Activated CD8-positive, alpha-beta memory T cell treated with anti-CD3 and anti-CD28 coated beads for 4 hours (primary cell): ENCODE data around the gene STING1.
"Not testable (repeated sequence)": the region's sequence is repeated elsewhere in the genome, so short reads cannot be mapped to it uniquely, and the experiment has no call there.

ENCODE experiments used
- DNase-seq, 2 donors: peaks; one replicate each; pipeline ENCODE4 v3.0.0-alpha.2; 2020; ENCODE audit warnings: low read depth in 2 of 2

STING1 gene

DNA sequence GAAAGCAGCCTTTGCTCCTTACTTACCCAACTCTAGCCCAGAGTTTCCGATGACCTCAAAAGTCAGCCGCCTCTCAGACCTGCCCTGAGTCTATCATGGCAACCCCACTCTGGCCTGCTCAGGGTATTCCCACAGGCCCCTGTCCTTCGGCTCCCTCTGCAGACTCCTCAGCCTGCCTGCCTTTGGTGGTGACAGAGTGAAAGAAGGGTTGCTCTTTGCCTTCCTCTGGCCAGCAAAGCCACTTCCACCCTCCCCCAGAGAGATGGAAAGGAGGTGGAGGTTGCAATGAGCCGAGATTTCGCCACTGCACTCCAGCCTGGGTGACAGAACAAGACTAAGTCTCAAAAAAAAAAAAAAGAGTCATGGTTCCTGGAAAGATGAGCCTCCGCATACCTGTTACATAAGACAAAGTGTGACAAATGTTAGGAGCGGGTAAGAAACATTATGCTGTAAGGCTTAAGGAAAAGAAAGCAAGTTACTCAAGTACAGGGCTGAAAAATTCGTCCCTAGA, 14.1 kb downstream of the STING1 start:
- DNase-seq = no peak

DNA sequence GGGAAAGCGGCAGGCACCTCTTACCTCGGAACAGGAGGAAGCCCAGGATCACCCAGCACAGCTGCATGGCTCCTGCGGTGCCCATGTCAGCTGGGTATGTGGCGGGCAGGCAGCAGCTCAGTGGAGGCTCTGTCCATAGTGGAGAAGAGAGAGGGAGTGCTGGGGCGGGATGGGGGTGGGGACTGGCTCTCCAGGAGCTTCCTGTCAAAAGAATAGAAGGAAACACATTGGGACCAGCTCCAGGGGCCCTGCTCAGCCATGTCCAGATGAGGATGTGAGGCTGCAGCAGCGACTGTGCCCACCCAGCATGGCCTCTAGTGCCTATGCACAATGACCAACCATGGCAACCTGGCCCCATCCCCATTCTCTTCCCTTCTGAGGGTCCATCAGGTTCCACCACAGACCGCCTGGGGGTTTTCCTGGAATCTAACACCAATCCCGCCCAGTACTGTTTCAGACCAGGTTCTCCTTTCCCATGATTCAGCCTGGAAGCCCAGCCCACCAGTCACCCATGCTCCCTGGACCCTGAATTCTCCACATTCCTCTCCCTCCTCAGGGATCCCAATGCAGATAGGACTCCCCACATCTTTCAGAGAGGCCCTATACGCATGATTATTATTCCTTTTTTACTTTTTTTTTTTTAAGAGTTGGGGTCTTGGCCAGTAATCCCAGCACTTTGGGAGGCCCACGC, 19.8 kb downstream of the STING1 start, which contains the start of gene ECSCR:
Gene ECSCR (minus strand): TSS at position 158 of the 691 bp plus-strand sequence. CDS start 73 bp downstream, at position 85.
- no peak for DNase-seq

DNA sequence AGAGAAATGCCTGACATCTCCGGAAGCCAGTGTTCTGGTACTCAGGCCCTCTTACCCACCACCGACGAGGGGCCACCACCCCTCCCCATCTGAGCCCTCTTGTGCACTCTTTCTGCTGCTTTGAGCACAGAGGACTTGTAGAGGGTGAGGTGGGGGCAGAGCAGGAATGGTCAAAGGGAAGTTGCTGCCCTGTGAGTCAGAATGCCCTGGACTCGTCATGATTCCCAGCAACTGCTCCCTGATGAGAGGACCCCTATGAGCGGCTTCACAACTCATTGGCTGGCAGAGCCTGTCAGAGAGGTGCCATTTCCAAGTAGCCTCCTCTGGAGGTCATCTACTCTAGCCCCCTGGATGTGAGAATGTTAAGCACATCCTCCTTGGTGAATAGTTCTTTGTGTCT, 20.9 kb downstream of the STING1 start:
- no peak for DNase-seq

DNA sequence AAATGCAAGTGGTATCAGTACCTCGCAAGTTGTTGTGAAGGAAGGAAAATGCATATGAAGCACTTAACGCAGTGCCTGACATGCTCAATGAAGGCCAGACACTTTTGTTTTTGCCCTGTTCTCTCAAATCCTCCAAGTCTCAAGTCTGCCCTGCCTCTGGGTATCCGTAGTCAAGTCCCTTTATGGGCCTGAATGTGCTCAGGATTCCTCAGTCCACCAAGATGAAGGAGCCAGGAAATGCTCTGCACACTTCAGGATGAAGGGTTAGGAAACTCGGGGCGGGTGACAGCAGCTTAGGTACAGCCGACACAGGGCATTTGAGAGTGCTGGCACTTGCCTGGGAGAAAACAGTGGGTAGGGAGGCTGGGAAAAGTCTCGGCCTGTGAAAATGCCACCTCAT, 21.4 kb downstream of the STING1 start:
- no peak for DNase-seq

DNA sequence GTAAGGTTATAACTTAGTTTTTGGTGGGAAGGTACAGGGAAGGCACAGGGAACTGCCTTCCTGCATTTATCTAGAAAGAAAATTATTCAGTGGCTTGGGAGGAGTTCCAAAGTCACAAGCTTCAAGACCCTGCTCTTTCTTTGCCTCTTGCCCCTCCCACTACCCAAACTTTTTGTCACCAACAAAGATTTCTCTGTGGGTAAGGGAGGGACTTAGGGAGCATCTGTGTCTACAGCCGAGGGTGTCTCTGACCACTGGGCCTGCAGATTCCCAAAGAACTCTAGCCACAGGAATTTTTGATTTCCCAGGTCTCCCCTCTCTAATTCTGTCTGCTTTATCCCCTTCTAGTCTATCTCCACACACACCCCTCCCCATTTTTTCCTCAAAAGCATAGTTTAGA, 22.1 kb downstream of the STING1 start:
- DNase-seq = no peak

DNA sequence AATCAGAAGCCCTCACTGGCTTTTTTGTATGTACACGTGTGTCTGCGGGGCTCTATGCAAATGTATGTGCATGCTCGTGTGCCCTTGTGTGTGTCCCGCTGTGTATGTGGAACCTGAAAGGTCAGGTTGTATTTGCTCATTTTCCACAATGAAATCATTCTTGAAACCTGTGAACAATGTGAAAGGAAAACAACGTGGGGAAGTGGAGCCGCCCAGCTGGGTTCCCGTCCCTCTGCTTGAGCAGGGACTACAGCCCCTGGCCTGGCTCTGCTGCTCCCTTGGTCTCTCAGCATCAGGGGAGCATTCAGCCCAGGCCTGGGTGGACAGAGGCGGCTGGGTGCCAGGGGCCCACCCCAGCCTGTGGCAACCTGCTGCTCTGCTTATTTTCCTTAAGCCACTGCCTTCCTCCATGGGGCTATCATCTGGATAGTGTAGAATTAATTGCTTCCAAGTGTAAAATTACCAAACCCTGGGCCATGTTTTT, 23.1 kb downstream of the STING1 start:
- DNase-seq = no peak

DNA sequence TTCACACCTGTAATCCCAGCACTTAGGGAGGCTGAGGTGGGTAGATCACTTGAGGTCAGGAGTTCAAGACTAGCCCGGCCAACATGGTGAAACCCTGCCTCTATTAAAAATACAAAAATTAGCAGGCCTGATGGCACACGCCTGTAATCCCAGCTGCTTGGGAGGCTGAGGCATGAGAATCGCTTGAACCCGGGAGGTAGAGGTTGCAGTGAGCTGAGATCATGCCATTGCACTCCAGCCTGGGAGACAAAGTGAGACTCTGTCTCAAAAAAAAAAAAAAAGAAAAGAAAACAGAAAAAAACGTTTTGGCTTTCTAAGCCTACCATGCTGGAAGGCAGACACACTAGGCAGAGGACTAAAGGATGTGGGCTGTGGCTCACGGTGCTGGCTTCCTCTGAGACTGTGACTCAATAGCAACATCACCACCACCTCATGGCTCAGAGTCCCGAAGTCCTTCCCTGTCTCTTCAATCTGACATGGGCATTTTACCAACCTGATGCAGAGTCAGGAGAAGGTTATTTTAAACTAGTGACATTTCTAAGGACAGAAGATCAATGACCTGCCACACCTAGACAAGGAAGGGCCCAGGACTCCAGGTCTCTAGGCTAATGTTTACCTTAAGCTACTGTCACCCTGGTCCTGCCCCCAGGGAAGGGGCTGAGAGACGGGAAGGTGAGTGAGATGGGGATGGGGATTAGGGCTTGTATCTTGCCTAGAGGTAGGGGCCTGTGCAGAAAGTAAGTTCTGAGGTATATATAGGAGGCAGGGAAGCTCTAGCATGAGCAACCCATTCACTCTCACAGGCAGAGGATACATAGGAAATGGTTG, 23.8 kb downstream of the STING1 start:
- DNase-seq = peak; percentile 50 to 70

DNA sequence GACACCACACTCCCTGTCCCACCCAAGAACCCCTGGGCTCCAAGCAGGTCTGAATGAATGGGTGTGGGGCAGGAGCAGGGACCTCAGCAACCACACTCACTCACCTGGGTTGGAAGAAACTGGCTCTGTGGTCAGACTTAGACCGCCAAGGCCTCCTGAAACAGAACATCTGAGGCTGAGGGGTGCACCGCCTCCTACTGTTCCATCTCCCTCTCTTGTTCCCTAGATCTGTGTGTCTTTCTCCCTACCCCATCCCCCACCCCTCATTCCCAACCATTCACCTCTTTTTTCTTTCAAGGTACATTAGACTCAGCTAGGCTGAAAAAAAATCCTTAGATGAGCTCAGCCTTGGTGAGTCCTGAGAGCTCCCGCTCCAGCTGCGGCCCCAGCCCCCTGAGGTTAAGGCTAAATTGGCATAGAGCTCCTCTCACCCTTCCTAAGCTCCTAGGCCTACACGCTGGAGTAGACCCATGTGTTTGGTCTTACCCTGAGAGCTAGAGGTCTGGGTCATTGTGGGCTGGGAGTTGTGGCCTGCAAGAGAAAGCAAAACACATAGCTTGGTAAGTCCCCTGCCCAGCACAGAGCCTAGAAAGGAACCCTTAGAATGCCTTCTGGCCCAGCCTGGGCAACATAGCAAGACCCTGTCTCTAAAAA, 24.8 kb downstream of the STING1 start:
- DNase-seq = no peak

DNA sequence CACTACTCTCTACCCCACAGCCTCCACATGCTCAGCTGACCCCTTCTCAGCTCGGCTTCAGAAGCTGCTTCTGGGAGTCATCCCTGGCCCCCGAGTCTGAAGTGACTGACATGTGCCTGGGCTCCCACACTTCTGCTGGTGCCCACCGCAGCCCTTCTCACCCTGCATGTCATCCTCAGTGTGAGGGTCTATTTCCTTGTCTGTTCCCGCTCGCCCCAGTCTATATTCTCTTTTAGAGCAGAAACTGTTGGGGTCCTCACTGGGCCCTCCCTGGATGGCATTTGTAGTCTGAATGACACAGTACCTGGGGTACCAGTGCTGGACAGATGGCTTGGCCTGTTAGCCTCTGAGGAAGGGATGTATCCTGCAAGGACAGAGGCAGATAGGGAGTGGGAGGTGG, 25.3 kb downstream of the STING1 start:
- DNase-seq = no peak

DNA sequence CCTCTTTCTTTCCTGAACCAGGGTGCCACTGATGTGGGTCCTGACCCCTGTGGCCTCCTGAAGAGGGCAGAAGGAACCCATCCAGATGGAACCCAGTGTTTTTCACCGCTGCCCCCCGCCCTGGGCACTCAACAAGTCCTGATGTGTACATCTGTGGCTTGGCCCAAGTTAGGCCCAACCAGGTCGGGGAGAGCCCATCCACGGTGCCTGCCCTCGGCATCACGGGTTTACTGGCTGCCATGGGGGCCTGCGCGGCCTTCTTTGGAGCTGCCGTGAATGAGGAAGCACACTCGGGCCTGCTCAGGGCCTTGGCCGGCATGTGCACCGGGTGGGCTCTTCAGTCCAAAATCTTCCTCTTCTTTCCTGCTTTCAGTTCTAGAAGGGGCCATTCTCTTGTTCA, 25.8 kb downstream of the STING1 start:
- DNase-seq = no peak

DNA sequence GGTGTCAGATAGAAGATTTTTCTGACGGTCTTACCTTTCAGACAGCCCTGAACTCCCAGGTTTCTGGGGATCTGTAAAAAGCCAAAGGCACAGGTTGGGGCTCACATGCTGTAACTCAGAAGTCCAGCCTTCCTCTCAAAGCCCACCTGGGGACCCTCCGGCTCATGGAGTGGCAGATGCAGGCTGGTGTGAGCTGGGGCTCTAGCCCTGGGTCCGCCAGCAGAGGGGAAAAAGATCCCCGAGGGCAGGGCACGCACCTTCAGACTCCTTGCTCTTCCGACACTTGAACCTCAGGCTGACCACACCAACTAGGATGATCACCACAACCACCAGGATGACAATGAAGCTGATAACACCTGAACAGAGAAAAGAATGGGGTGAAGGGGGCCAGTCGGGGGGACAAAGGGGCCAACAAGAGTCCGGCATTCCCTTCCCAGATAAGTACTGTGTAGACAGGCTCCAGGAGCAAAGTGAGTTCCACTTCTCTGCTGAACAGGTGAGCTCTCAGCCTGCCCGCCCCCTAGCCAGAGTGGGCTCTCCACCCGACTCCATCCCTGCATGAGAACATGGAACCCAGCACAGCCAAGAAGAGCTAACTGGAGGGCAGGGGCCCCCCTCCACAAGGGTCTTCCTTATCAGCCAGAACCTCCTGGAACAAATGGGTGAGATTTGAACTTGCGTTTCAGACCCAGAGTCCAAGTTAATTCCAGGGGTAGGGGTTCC, 27.8 kb downstream of the STING1 start:
- DNase-seq = no peak

DNA sequence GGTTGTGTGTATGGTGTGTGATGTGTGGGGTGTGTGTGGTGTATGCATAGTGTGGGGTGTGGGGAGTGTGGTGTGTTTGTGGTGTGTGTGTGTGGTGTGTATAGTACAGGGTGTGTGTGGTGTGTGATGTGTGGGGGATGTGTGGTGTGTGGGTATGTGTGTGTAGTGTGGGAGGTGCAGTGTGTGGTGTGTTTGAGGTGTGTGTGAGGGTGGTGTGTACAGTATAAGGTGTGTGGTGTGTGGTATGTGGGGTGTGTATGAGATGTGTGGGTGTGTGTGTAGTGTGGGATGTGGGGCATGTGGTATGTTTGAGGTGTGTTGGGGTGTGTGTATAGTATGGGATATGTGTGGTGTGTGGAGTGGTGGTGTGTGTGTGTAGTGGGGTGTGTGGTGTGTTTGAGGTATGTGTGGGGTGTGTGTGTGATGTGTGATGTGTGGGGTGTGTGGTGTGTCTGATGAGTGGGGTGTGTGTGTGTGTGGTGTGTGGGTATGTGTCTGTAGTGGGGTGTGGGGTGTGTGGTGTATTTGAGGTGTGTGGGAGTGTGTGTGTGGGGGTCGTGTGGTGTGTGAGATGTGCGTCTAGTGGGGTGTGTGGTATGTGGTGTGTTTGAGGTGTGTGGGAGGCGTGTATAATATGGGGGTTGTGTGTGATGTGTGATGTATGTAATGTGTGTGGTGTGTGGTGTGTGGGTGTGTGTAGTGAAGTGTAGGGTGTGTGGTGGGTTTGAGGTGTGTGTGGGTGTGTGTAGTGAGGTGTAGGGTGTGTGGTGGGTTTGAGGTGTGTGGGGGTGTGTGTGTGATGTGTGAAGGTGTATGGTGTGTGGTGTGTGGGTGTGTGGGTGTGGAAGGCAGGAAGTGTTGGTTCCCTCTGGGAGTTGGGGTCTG, 28.6 kb downstream of the STING1 start:
- peak; percentile 27 to 47 for DNase-seq

DNA sequence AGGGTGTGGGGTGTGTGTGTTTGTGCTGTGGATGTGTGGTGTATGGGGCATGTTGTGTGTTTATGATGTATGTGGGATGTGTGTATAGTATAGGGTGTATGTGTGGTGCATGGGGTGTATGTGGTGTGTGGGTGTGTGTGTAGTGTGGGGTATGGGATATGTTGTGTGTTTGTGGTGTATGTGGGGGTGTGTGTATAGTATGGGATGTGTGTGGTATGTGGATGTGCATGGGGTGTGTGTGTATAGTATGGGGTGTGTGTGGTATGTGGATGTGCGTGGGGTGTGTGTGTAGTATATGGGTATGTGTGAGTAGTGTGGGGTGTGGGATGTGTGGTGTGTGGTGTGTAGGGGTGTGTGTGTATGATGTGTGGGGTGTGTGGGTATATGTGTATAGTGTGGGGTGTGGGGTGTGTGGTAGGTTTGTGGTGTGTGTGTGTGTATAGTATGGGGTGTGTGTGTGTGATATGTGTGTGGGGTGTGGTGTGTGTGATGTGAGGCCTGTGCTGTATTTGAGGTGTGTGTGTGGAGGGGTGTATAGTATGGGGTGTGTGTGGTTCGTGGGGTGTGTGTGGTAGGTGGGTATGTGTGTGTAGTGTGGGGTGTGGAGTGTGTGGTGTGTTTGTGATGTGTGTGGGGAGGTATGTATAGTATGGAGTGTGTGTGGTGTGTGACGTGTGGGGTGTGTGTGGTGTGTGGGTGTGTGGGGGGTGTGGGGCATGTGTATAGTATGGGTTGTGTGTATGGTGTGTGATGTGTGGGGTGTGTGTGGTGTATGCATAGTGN, 30.5 kb downstream of the STING1 start:
- no peak for DNase-seq

DNA sequence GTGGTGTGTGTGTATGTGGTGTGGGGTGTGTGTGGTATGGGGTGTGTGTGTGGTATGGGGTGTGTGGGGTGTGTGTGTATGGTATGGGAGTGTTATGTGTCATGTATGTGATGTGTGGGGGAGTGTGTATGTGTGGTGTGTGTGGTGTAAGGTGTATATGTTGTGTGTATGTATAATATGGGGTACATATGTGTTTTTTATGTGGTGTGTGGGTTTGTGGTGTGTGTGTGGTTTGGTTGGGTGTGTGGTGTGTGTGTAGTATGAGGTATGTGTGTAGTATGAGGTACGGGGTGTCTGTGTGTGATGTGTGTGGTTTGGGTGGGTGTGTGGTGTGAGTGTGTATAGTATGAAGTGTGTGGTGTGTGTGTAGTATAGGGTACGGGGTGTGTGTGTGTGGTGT, 31.4 kb downstream of the STING1 start:
- no peak for DNase-seq

DNA sequence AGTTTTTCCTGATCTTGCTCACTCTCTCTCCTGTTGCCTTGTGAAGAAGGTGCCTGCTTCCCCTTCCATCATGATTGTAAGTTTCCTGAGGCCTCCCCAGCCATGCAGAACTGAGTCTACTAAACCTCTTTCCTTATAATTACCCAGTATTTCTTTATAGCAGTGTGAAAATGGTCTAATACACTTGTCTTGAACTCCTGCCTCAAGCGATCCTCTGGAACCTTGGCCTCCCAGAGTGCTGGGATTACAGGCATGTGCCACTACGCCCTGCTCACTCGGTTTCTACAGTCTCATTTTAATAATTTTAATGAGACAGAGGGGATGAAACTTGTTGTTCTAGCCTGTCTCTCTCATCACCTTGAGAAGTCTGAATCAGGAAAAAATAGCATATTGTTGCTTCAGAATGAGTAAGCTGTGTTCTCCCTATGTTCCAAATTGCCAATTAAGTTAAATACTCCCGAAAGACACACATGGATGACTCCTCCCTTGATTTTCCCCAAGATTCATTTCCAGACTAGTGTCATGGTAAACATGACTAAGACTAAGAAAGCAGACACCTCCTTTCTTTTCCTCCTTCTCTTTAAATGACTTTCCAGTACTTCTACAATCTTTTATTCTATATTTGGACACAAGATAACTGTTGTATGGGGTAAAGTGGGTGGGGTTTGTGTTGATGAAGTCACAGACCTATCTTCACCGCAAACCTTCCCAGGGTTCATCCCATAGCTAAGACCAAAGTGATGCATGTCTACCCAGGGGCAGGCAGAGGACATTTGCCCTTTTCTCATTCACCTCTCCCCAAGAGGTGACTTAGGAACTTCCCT, 35.4 kb downstream of the STING1 start:
- no peak for DNase-seq

DNA sequence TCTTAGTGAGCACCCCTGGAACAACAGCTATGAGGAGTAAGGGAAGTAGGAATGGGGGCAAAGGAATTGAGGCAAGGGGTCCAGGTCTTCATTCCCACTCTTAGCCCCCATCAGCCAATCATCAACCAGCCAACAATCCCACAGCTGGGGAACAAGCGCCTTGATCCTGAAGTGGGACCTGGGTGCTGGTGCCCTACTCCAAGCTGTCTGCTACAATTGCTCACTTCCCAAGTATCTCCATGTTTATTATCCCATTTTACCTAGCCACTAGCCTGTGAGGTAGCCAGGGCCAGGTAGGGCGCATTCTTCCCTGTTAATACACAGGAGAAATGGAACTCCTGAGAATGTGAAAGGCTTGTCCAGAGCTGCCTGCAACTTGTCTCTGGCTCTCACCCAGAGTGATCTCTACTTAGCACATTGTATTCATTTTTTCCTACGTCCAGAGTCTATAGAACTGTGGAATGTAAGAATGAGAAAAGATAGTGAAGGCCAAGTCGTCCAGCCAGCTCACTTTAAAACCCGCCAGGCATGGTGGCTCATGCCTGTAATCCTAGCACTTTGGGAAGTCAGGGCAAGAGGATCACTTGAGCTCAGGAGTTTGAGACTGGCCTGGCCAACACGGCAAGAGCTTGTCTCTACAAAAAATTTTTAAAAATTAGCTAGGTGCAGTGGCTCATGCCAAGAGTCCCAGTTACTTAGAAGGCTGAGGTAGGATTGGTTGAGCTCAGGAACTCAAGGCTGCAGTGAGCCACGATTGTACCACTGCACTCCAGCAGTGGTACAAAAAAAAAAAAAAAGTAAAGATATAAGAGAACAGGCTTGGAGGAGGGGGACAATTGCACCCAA, 37.0 kb downstream of the STING1 start:
- DNase-seq = no peak

DNA sequence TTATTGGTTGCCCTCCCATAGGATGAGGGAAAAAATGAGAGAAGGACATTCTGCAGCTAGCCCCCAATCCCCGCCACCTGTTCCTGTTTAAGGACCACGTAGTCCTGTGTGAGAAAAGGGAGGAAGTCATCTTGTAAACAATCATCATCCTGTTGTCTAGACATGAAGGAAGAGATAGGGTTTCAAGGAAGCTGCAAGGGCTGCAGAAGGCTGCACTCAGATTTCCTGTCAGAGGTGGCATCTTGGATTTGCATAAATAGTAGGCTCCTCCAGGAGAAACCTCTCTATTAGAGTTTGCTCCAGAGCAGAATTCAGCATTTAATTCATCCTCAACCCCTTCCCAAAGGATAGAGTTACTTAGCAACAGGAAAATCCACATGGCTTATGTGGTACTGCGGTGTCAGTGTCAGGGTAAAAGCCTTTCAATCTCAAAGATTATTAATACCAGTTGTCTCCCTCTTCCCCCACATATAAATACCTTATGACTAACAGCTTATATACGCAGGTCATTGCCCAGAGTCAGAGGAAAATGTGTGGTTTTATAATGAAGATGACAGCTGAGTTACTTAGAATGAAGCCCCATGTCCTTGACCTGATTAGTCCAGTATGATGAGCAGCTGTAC, 38.6 kb downstream of the STING1 start:
- no peak for DNase-seq

DNA sequence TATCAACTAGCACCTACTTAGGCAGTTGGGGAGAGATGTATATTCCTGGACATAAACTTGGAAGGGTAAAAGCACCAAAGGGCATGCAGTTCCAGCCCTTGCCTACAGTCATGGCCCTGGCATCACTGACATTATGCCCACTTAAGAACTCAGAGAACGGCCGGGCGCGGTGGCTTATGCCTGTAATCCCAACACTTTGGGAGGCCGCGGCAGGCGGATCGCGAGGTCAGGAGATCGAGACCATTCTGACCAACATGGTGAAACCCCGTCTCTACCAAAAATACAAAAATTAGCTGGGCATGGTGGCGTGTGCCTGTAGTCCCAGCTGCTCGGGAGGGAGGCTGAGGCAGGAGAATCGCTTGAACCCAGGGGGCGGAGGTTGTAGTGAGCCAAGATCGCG, 42.1 kb downstream of the STING1 start:
- not testable (repeated sequence) for DNase-seq
